SU-DHL-6 (cell line): Measurements from ENCODE around the gene PLEKHG3.

Experiments used
- H2AFZ ChIP-seq: fragments of 200-600 bp; sonication (generic); 2 replicates; pipeline ENCODE4 v1.6.1; 2014; ENCODE audit warnings: low read depth, mild to moderate bottlenecking, moderate library complexity, mixed read lengths, antibody characterized with exemption, low read length; ENCODE audit not compliant: severe bottlenecking
- H3F3A ChIP-seq: fragments of 200-600 bp; shearing (Covaris generic); 2 replicates; pipeline ENCODE4 v1.6.0; 2016; ENCODE audit warnings: antibody characterized with exemption, mild to moderate bottlenecking; ENCODE audit not compliant: insufficient read depth
- H3K27ac ChIP-seq: fragments of 200-600 bp; sonication (generic); 2 replicates; pipeline ENCODE4 v1.5.1; 2016; ENCODE audit warnings: low read depth, mild to moderate bottlenecking, low read length, moderate library complexity, mixed read lengths
- H3K27me3 ChIP-seq: fragments of 200-600 bp; sonication (generic), shearing (Covaris generic); 2 replicates; pipeline ENCODE4 v1.6.0; 2014; ENCODE audit warnings: mild to moderate bottlenecking, low read length
- H3K36me3 ChIP-seq: fragments of 200-600 bp; sonication (generic); 2 replicates; pipeline ENCODE4 v1.6.1; 2014; ENCODE audit warnings: mild to moderate bottlenecking, low read length, mixed read lengths
- H3K4me2 ChIP-seq: fragments of 300-600, 200-600 bp; shearing (Covaris generic), sonication (generic); 2 replicates; pipeline ENCODE4 v1.6.0; 2014; ENCODE audit warnings: low read length, low read depth, mild to moderate bottlenecking; ENCODE audit not compliant: poor library complexity, severe bottlenecking
- H3K4me3 ChIP-seq: fragments of 200-600 bp; sonication (generic); 2 replicates; pipeline ENCODE4 v1.5.1; 2014; ENCODE audit warnings: antibody characterized with exemption, low read length, mild to moderate bottlenecking, mixed read lengths; ENCODE audit not compliant: insufficient read depth, poor library complexity, severe bottlenecking
- H3K79me2 ChIP-seq: fragments of 200-600 bp; sonication (generic); 2 replicates; pipeline ENCODE4 v1.6.1; 2014; ENCODE audit warnings: mild to moderate bottlenecking, low read length, moderate library complexity; ENCODE audit not compliant: insufficient read depth
- H3K9ac ChIP-seq: fragments of 200-600 bp; sonication (generic); 2 replicates; pipeline ENCODE4 v1.7.0; 2014; ENCODE audit warnings: mild to moderate bottlenecking, low read length
- H3K9me2 ChIP-seq: fragments of 200-600 bp; sonication (generic); replicated peaks from 2 replicates; pipeline ENCODE4 v1.6.1; 2014; ENCODE audit warnings: low read length; ENCODE audit not compliant: insufficient read depth
- H3K9me3 ChIP-seq: fragments of 200-600 bp; sonication (generic); 2 replicates; pipeline ENCODE4 v1.6.1; 2014; ENCODE audit warnings: low read length, mixed read lengths; ENCODE audit not compliant: insufficient read depth
- H4K20me1 ChIP-seq: fragments of 200-600 bp; sonication (generic); 2 replicates; pipeline ENCODE4 v1.6.1; 2014; ENCODE audit warnings: low read depth, mild to moderate bottlenecking, antibody characterized with exemption, low read length, moderate library complexity, mixed read lengths
- CTCF ChIP-seq: fragments of 200-600 bp; sonication (generic); IDR thresholded peaks from one replicate; pipeline ENCODE4 v1.5.1; 2017; ENCODE audit warnings: antibody characterized with exemption, mild to moderate bottlenecking, low read length, moderate library complexity; ENCODE audit not compliant: insufficient read depth, poor library complexity, severe bottlenecking
- EZH2phosphoT487 ChIP-seq: fragments of 200-600 bp; sonication (generic), shearing (Covaris generic); conservative IDR thresholded peaks from 2 replicates; pipeline ENCODE4 v1.6.1; 2018; ENCODE audit warnings: mild to moderate bottlenecking, antibody characterized with exemption, low read length, moderate library complexity, mixed read lengths

Gene PLEKHG3

GRCh38 chr14:64698903-64699302, 5.3 kb upstream of the PLEKHG3 start:
- TF ChIP-seq CTCF (no peak), EZH2phosphoT487 (no peak)
- H3K27me3 ChIP-seq = no peaks in the 10 kb centered on the region
- no peak overlapping the region for H3K4me2 ChIP-seq
- no peaks in the 10 kb centered on the region for H3K9me3 ChIP-seq
- no peak overlapping the region for H3K27ac ChIP-seq
- no peaks in the 10 kb centered on the region for H3F3A ChIP-seq
- no peak overlapping the region for H3K9ac ChIP-seq
- H3K9me2 ChIP-seq = no peaks in the 10 kb centered on the region
- no peak overlapping the region for H2AFZ ChIP-seq
- H3K36me3 ChIP-seq = no peaks in the 10 kb centered on the region
- no peaks in the 10 kb centered on the region for H3K79me2 ChIP-seq
- H3K4me3 ChIP-seq = no peak overlapping the region
- H4K20me1 ChIP-seq = no peaks in the 10 kb centered on the region

- Histone ChIP-seq H3K9ac (no peak overlapping the region), H3F3A (no peaks in the 10 kb centered on the region), H3K4me3 (no peak overlapping the region), H3K27me3 (no peaks in the 10 kb centered on the region), H3K79me2 (no peaks in the 10 kb centered on the region), H3K27ac (no peak overlapping the region), H4K20me1 (no peaks in the 10 kb centered on the region), H3K36me3 (no peaks in the 10 kb centered on the region), H3K9me3 (no peaks in the 10 kb centered on the region), H2AFZ (no peak overlapping the region), H3K4me2 (no peak overlapping the region), H3K9me2 (no peaks in the 10 kb centered on the region)
- TF ChIP-seq CTCF (no peak), EZH2phosphoT487 (no peak)
These were observed 3.9 kb upstream of the PLEKHG3 start for GRCh38 chr14:64700290-64700689.

GRCh38 chr14:64700894-64701293, 3.3 kb upstream of the PLEKHG3 start:
- H3K27ac ChIP-seq = no peak overlapping the region
- no peak overlapping the region for H3K4me3 ChIP-seq
- H3F3A ChIP-seq = no peaks in the 10 kb centered on the region
- H3K4me2 ChIP-seq = no peak overlapping the region
- TF ChIP-seq EZH2phosphoT487 (no peak), CTCF (no peak)
- H3K36me3 ChIP-seq = no peaks in the 10 kb centered on the region
- no peaks in the 10 kb centered on the region for H3K9me2 ChIP-seq
- H3K9ac ChIP-seq = no peak overlapping the region
- no peak overlapping the region for H2AFZ ChIP-seq
- H3K27me3 ChIP-seq = no peaks in the 10 kb centered on the region
- H3K9me3 ChIP-seq = no peaks in the 10 kb centered on the region
- H4K20me1 ChIP-seq = no peaks in the 10 kb centered on the region
- H3K79me2 ChIP-seq = no peaks in the 10 kb centered on the region
